Natural killer cell treated with Interleukin-12 subunit alpha and Interleukin-12 subunit beta and Interleukin-15 and Interleukin-18, amount 100 ng/mL, for 72 hours (primary cell): ENCODE measurements around the gene KIF26A. TPM values are rescaled to one million over a fixed set of nuclear protein-coding genes. Genes with fewer than 3 reads are reported as not detected.
A peak's percentile ranks its signal among the peaks of the same experiment; 100 is the strongest.
"Not testable (repeated sequence)": the region's sequence is repeated elsewhere in the genome, so short reads cannot be mapped to it uniquely, and the experiment has no call there.

Experiments
- ATAC-seq, 2 donors: fragments of 150-1000 bp; cut with Tn5 transposase in 1 of 2; sonication (Bioruptor Pico), chemical (Tn5 transposase) in 1 of 2; 2 replicates each; pipeline ENCODE4 v1.10.0; 2021
- DNase-seq: peaks from one replicate; pipeline ENCODE4 v3.0.0; 2022; ENCODE audit warnings: low spot score
- H3K27ac Mint-ChIP-seq, 2 donors: 1 replicate in 1 of 2; 2 replicates in 1 of 2; pipeline ENCODE4 v1.8.0; 2022; ENCODE audit warnings: mixed read lengths in 2 of 2, mild to moderate bottlenecking in 1 of 2, moderate library complexity in 1 of 2
- H3K27me3 Mint-ChIP-seq, 2 donors: 1 replicate in 1 of 2; 2 replicates in 1 of 2; pipeline ENCODE4 v1.8.0; 2022; ENCODE audit warnings: mixed read lengths in 2 of 2
- H3K36me3 Mint-ChIP-seq: one replicate; pipeline ENCODE4 v1.8.0; 2022; ENCODE audit warnings: mixed read lengths
- H3K4me1 Mint-ChIP-seq, 2 donors: 1 replicate in 1 of 2; 2 replicates in 1 of 2; pipeline ENCODE4 v1.8.0; 2022; ENCODE audit warnings: low read depth in 2 of 2, mixed read lengths in 2 of 2, mild to moderate bottlenecking in 1 of 2
- H3K4me3 Mint-ChIP-seq: one replicate; pipeline ENCODE4 v1.8.0; 2022; ENCODE audit warnings: mixed read lengths
- H3K9me3 Mint-ChIP-seq: 2 replicates; pipeline ENCODE4 v1.8.0; 2022; ENCODE audit warnings: mixed read lengths
- total RNA-seq, 2 donors: library from RNA; stranded (reverse); gene quantifications; one replicate each; pipeline ENCODE4 v1.2.3, GENCODE V29; 2022

Gene KIF26A
- total RNA-seq, 2 donors from 2014 or later, result not detected

GRCh38 chr14:104218361-104219180, 80.2 kb downstream of the KIF26A start:
- Mint-ChIP-seq H3K36me3 (no peaks in the 10 kb centered on the region), H3K4me1 (no peaks in the 10 kb centered on the region), H3K9me3 (no peaks in the 10 kb centered on the region), H3K27ac (no peak overlapping the region), H3K4me3 (no peak overlapping the region), H3K27me3 (peaks cover 0 to 4% of the 10 kb centered on the region in 2 donors)
- DNase-seq (no peak), ATAC-seq (no peak)

GRCh38 chr14:104219731-104220214, 81.4 kb downstream of the KIF26A start:
- H3K4me1 Mint-ChIP-seq, result no peaks in the 10 kb centered on the region
- H3K36me3 Mint-ChIP-seq, result no peaks in the 10 kb centered on the region
- ATAC-seq (no peak), DNase-seq (no peak)
- no peaks in the 10 kb centered on the region for H3K9me3 Mint-ChIP-seq
- H3K27ac Mint-ChIP-seq, result no peak overlapping the region
- no peak overlapping the region for H3K4me3 Mint-ChIP-seq
- peaks cover 0 to 4% of the 10 kb centered on the region in 2 donors for H3K27me3 Mint-ChIP-seq

GRCh38 chr14:104220215-104221070, 82.1 kb downstream of the KIF26A start:
- H3K27me3 Mint-ChIP-seq, result peaks cover 0 to 4% of the 10 kb centered on the region in 2 donors
- no peak overlapping the region for H3K4me3 Mint-ChIP-seq
- DNase-seq, result no peak

GRCh38 chr14:104221071-104221625, 82.8 kb downstream of the KIF26A start:
- H3K36me3 Mint-ChIP-seq, result no peaks in the 10 kb centered on the region
- no peaks in the 10 kb centered on the region for H3K9me3 Mint-ChIP-seq
- ATAC-seq (no peak), DNase-seq (no peak)
- no peak overlapping the region for H3K4me3 Mint-ChIP-seq
- no peaks in the 10 kb centered on the region for H3K4me1 Mint-ChIP-seq
- peaks cover 0 to 4% of the 10 kb centered on the region in 2 donors for H3K27me3 Mint-ChIP-seq
- H3K27ac Mint-ChIP-seq, result no peak overlapping the region

More at GRCh38 chr14:104220215-104221070, 82.1 kb downstream of the KIF26A start:
- no peaks in the 10 kb centered on the region for H3K9me3 Mint-ChIP-seq
- no peak for ATAC-seq
- no peaks in the 10 kb centered on the region for H3K4me1 Mint-ChIP-seq
- H3K36me3 Mint-ChIP-seq, result no peaks in the 10 kb centered on the region
- no peak overlapping the region for H3K27ac Mint-ChIP-seq

- Mint-ChIP-seq H3K4me3 (no peak overlapping the region), H3K27ac (no peak overlapping the region), H3K27me3 (peaks cover 0 to 4% of the 10 kb centered on the region in 2 donors), H3K9me3 (no peaks in the 10 kb centered on the region), H3K4me1 (no peaks in the 10 kb centered on the region), H3K36me3 (no peaks in the 10 kb centered on the region)
- DNase-seq, result no peak
- peak in 1 of 2 donors; percentile 25 for ATAC-seq
Measured at GRCh38 chr14:104221636-104222369, 83.4 kb downstream of the KIF26A start.

GRCh38 chr14:104222396-104223036, 84.1 kb downstream of the KIF26A start:
- ATAC-seq, result no peak
- Mint-ChIP-seq H3K9me3 (no peaks in the 10 kb centered on the region), H3K27ac (no peak overlapping the region), H3K27me3 (peaks cover 0 to 4% of the 10 kb centered on the region in 2 donors), H3K4me3 (no peak overlapping the region), H3K4me1 (no peaks in the 10 kb centered on the region), H3K36me3 (no peaks in the 10 kb centered on the region)
- DNase-seq, result no peak

GRCh38 chr14:104223101-104224041, 85.0 kb downstream of the KIF26A start:
- Mint-ChIP-seq H3K27ac (no peak overlapping the region), H3K4me3 (no peak overlapping the region), H3K4me1 (peaks cover 6 to 8% of the 10 kb centered on the region in 2 donors), H3K36me3 (peaks cover 6% of the 10 kb centered on the region), H3K27me3 (peaks cover 0 to 4% of the 10 kb centered on the region in 2 donors), H3K9me3 (no peaks in the 10 kb centered on the region)
- ATAC-seq (no peak), DNase-seq (no peak)

GRCh38 chr14:104224131-104224505, 85.7 kb downstream of the KIF26A start:
- DNase-seq, result no peak
- no peak for ATAC-seq
- no peak overlapping the region for H3K4me3 Mint-ChIP-seq
- no peaks in the 10 kb centered on the region for H3K9me3 Mint-ChIP-seq
- H3K27me3 Mint-ChIP-seq, result peaks cover 0 to 2% of the 10 kb centered on the region in 2 donors
- no peak overlapping the region for H3K27ac Mint-ChIP-seq
- H3K36me3 Mint-ChIP-seq, result peaks cover 6% of the 10 kb centered on the region
- peaks cover 6 to 8% of the 10 kb centered on the region in 2 donors for H3K4me1 Mint-ChIP-seq

GRCh38 chr14:104224506-104225277, 86.3 kb downstream of the KIF26A start:
- ATAC-seq (no peak), DNase-seq (no peak)
- Mint-ChIP-seq H3K36me3 (peaks cover 6% of the 10 kb centered on the region), H3K27me3 (peaks cover 0 to 2% of the 10 kb centered on the region in 2 donors), H3K9me3 (no peaks in the 10 kb centered on the region), H3K4me1 (peaks cover 6 to 8% of the 10 kb centered on the region in 2 donors), H3K27ac (no peak overlapping the region), H3K4me3 (no peak overlapping the region)

- H3K27ac Mint-ChIP-seq, H3K36me3 Mint-ChIP-seq, H3K9me3 Mint-ChIP-seq, H3K27me3 Mint-ChIP-seq, ATAC-seq, H3K4me1 Mint-ChIP-seq, H3K4me3 Mint-ChIP-seq, DNase-seq: not testable (repeated sequence)
Measured at GRCh38 chr14:104225278-104226190, 87.1 kb downstream of the KIF26A start.
